HG02885 (cell line): Measurements from ENCODE around the gene PSMD8.
"Not testable (repeated sequence)": the region's sequence is repeated elsewhere in the genome, so short reads cannot be mapped to it uniquely, and the experiment has no call there.

Source experiments
- ATAC-seq: cut with Tn5 transposase; IDR thresholded peaks from one replicate; pipeline ENCODE4 v1.9.1; 2021; ENCODE audit warnings: mild to moderate bottlenecking; ENCODE audit not compliant: unreplicated experiment, poor library complexity

Gene PSMD8

GRCh38 chr19:38404858-38405257 is 30.5 kb downstream of the PSMD8 start:
- no peak for ATAC-seq

- ATAC-seq = no peak
Observed at GRCh38 chr19:38405276-38405675, 30.9 kb downstream of the PSMD8 start.

- ATAC-seq = no peak
Observed at GRCh38 chr19:38409631-38410133, 35.3 kb downstream of the PSMD8 start.

GRCh38 chr19:38410407-38410806 is 36.0 kb downstream of the PSMD8 start:
- not testable (repeated sequence) for ATAC-seq

- no peak for ATAC-seq
Observed at GRCh38 chr19:38411041-38411712, 36.8 kb downstream of the PSMD8 start.

- not testable (repeated sequence) for ATAC-seq
Observed at GRCh38 chr19:38411898-38412297, 37.5 kb downstream of the PSMD8 start.

GRCh38 chr19:38412491-38412890 is 38.1 kb downstream of the PSMD8 start:
- ATAC-seq = no peak

- no peak for ATAC-seq
Observed at GRCh38 chr19:38412961-38413360, 38.6 kb downstream of the PSMD8 start.

GRCh38 chr19:38413416-38413815 is 39.0 kb downstream of the PSMD8 start:
- no peak for ATAC-seq

GRCh38 chr19:38417146-38417543 is 42.8 kb downstream of the PSMD8 start:
- ATAC-seq = no peak

GRCh38 chr19:38417544-38418506 is 43.5 kb downstream of the PSMD8 start:
- ATAC-seq = no peak

- ATAC-seq = no peak
Observed at GRCh38 chr19:38420935-38421334, 46.6 kb downstream of the PSMD8 start.

- no peak for ATAC-seq
Observed at GRCh38 chr19:38421856-38422255, 47.5 kb downstream of the PSMD8 start.

- ATAC-seq = no peak
Observed at GRCh38 chr19:38422438-38422837, 48.1 kb downstream of the PSMD8 start.

GRCh38 chr19:38424272-38424671 is 49.9 kb downstream of the PSMD8 start:
- ATAC-seq = no peak

GRCh38 chr19:38425222-38425809 is 50.9 kb downstream of the PSMD8 start:
- ATAC-seq = no peak

GRCh38 chr19:38425810-38426466 is 51.6 kb downstream of the PSMD8 start, which contains the start of gene RASGRP4:
Gene RASGRP4, minus strand, starts transcription at chr19:38426219. Its CDS starts 128 bp downstream, at chr19:38426091.
- ATAC-seq = no peak

GRCh38 chr19:38427035-38427677 is 52.8 kb downstream of the PSMD8 start:
- peak; percentile 43 for ATAC-seq

- no peak for ATAC-seq
Observed at GRCh38 chr19:38429055-38429810, 54.9 kb downstream of the PSMD8 start.
